Measurements from ENCODE around the gene ZXDC. TPM values are rescaled to one million over a fixed set of nuclear protein-coding genes. Genes with fewer than 3 reads are reported as not detected.

ZXDC gene
- total RNA-seq, 4 donors from 2014 or later: 37.5 to 62.0 (median 52.3) TPM

DNA sequence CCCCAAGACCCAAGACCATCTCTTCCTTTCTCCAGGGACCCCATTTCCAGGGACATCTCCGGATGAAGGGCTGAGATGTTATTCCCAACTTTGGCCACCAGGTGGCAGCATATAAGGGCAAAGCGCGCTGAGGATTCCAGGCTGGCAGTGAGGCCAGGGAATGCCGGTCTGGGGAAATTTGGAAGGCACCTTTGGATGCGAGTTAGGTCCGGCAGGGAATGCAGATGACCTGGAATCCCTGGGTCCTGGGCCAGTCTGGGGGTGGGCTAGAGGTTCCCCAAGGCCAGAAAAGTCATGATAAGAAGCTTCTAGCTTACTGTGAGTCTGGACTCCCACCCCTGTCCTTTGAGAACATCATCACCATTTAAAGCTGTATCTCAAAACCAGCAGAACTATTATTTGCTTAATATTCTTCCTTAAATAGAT lies 46.7 kb upstream of the ZXDC start:
- intact Hi-C loops (cut with DNase I; ENCODE audit: low total_unique reads): loop anchor here (10.0 kb wide), 1 partner anchor 1022 kb away; no protein-coding TSS in a partner anchor
- 0 to 3% methylated on average over 6 of the region's 6 CpGs for WGBS, 2 donors
- TF ChIP-seq POLR2A (IDR thresholded peaks at IDR 0.05) (no peak), CTCF (IDR thresholded peaks at IDR 0.05) (peak in 1 of 3 donors; percentile 52)
- DNase-seq (ENCODE audit: low spot score in 2 of 2): peak; percentile 27 to 90
- no peak overlapping the region for H3K4me3 ChIP-seq (ENCODE audit: low read depth, poor library complexity, severe bottlenecking)

GRCh38 chr3:126521122-126521891 lies 45.6 kb upstream of the ZXDC start:
- TF ChIP-seq CTCF (IDR thresholded peaks at IDR 0.05) (no peak), POLR2A (IDR thresholded peaks at IDR 0.05) (no peak)
- intact Hi-C loops (cut with DNase I; ENCODE audit: low total_unique reads): loop anchor here (10.0 kb wide), 1 partner anchor 1023 kb away; no protein-coding TSS in a partner anchor
- no peak overlapping the region for H3K4me3 ChIP-seq (ENCODE audit: low read depth, poor library complexity, severe bottlenecking)
- no peak for DNase-seq (ENCODE audit: low spot score in 2 of 2)
- 53 to 60% methylated on average over 7 to 11 of the region's 11 CpGs for WGBS, 2 donors

DNA sequence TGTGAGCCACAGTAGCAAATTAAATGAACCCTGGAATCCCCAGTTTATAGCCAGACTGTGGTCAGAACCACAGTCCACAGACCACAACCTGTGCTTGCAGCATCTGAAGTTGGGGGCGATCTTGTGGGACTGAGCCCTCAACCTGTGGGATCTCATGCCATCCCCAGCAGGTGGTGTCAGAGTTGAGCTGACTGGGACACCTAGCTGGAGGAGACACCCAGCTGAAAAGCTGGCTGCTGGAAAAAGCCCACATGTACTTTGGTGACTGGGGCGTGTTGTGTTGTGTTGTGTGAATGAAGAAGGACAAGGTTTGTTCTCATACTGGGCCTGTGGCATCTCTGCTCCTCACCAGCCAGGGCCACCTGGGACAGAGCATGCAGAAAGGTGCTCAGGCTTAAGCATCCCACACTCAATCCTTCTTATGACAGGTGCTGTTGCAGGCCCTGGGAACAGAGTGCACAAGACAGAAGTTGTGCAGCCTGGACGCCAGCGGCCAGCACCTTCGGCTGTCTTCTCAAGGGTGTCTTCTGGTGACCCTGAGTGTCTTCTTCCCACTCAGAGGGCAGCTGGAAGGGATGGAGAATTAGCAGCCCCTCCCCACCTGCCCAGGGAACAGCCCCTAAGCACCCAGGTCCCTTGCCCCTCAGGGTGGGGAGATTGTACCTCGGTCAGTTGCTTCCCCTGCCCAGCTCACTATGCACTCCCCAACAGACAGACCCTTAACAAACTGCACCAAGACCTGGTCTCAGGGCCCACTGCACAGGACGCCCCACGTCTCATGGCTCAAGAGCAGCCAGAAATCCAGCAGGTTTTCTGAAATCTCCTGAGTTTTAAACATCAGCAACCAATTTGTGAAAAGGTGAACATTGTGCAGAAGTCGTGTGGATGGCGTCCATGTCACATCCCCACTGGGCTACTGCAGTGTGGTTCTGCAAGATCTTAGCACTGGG lies 44.1 kb upstream of the ZXDC start:
- DNase-seq (ENCODE audit: low spot score in 2 of 2): no peak
- no peak for TF ChIP-seq CTCF (IDR thresholded peaks at IDR 0.05)
- TF ChIP-seq POLR2A (IDR thresholded peaks at IDR 0.05): no peak
- no peak overlapping the region for H3K4me3 ChIP-seq (ENCODE audit: low read depth, poor library complexity, severe bottlenecking)
- intact Hi-C loops (cut with DNase I; ENCODE audit: low total_unique reads): loop anchor here (10.0 kb wide), 1 partner anchor 1025 kb away; no protein-coding TSS in a partner anchor
- WGBS, 2 donors: 81 to 85% methylated on average over 10 of the region's 10 CpGs

DNA sequence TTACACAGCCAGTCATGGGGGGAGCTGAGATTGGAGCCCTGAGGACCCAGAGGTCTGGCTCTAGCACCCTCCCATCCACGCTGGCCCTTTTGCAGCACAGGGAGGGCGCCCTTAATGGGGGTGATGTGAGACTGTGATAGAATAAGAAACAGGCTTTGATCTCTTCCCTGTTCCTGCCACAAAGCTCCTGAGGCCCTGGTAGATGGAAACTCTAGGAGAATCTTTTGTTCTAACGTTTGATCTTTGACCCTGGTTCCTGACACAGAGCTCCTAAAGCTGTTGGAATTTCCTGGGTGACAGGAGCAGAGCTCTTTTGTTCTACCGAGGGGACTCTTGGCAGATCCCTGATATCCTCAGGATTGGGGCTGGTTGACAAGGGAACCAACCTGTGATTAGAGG lies 43.1 kb upstream of the ZXDC start:
- no peak for DNase-seq (ENCODE audit: low spot score in 2 of 2)
- intact Hi-C loops (cut with DNase I; ENCODE audit: low total_unique reads): no loop called here
- H3K4me3 ChIP-seq (ENCODE audit: low read depth, poor library complexity, severe bottlenecking): no peak overlapping the region
- TF ChIP-seq CTCF (IDR thresholded peaks at IDR 0.05) (no peak), POLR2A (IDR thresholded peaks at IDR 0.05) (no peak)
- WGBS, 2 donors: 67 to 75% methylated on average over 4 of the region's 4 CpGs

GRCh38 chr3:126517986-126518778 lies 42.5 kb upstream of the ZXDC start:
- intact Hi-C loops (cut with DNase I; ENCODE audit: low total_unique reads): no loop called here
- WGBS, 2 donors: 86 to 87% methylated on average over 13 to 14 of the region's 15 CpGs
- TF ChIP-seq CTCF (IDR thresholded peaks at IDR 0.05) (no peak), POLR2A (IDR thresholded peaks at IDR 0.05) (no peak)
- H3K4me3 ChIP-seq (ENCODE audit: low read depth, poor library complexity, severe bottlenecking): no peak overlapping the region
- no peak for DNase-seq (ENCODE audit: low spot score in 2 of 2)

Measured in lower leg skin (tissue), 4 donors.